Choroid plexus epithelial cell (primary cell): ENCODE results near the gene SEMA4A.
A peak's percentile ranks its signal among the peaks of the same experiment; 100 is the strongest.
"Not testable (repeated sequence)": the region's sequence is repeated elsewhere in the genome, so short reads cannot be mapped to it uniquely, and the experiment has no call there.

Experiments
- DNase-seq: peaks from one replicate; pipeline ENCODE4 v3.0.0-alpha.2; 2010; ENCODE audit warnings: low read depth
- H3K4me3 ChIP-seq: 2 replicates; pipeline ENCODE4 v1.5.1; 2011; ENCODE audit warnings: low read depth, mild to moderate bottlenecking, control low read depth, low read length, moderate library complexity
- TF ChIP-seq, protein P1 (sequence below): conservative IDR thresholded peaks from 2 replicates; pipeline ENCODE4 v1.5.1; 2011; ENCODE audit warnings: low read depth, mild to moderate bottlenecking, control low read depth, inconsistent platforms, low read length, moderate library complexity

SEMA4A gene

DNA sequence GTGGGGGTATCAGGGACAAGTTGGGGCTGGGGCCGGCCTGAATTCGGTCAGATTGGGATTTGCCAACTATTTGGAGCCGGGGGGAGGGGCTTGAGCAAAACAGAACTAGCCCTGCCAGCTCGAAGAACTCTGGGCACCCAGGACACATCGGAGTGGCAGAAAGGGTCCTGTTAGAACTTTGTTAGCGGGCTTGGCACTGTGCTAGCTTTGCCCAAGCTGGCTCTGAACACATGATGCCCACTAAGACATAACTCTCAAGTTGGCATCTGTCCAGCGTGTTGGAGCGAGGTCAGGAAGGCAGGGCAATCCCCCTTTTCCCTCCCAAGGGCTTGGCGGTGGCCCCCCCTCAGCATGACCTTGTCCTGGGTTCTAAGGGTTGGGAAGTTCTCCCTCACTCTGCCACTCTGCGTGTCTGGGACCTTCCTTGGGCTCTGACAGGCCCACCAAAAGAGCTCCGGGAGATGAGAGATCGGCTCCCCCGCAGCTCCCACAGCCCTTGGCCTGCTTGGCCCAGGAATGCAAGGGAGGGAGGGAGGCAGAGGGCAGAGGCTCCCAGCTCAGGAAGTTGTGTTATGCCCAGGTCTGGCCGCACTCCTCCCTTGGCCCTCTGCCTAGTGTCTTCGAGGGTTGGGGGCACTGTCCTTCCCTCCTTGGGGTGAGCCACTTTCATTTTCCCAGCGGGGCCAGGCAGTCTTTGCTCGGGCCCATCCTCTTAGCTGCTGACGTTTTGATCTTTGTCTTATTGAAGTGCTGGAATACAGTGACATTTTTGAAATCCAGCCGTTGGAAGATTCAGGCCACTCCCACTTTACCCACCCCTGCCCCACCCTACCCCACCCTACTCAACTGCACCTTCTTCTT, 37.6 kb upstream of the SEMA4A start:
- peak overlapping the region; percentile 99 for H3K4me3 ChIP-seq
- TF ChIP-seq, protein P1, sequence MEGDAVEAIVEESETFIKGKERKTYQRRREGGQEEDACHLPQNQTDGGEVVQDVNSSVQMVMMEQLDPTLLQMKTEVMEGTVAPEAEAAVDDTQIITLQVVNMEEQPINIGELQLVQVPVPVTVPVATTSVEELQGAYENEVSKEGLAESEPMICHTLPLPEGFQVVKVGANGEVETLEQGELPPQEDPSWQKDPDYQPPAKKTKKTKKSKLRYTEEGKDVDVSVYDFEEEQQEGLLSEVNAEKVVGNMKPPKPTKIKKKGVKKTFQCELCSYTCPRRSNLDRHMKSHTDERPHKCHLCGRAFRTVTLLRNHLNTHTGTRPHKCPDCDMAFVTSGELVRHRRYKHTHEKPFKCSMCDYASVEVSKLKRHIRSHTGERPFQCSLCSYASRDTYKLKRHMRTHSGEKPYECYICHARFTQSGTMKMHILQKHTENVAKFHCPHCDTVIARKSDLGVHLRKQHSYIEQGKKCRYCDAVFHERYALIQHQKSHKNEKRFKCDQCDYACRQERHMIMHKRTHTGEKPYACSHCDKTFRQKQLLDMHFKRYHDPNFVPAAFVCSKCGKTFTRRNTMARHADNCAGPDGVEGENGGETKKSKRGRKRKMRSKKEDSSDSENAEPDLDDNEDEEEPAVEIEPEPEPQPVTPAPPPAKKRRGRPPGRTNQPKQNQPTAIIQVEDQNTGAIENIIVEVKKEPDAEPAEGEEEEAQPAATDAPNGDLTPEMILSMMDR, result no peak
- DNase-seq, result peak; percentile 72

DNA sequence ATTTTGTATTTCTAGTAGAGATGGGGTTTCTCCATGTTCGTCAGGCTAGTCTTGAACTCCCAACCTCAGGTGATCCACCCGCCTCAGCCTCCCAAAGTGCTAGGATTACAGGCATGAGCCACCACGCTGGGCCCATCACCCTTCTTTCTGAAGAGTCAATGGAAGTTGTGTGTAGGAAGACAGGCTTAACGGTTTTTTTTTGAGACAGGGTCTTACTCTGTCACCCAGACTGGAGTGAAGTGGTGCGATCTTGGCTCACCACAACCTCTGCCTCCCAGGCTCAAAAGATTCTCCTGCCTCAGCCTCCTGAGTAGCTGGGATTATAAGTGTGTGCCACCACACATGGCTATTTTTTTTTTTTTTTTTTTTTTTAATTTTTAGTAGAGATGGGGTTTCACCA, 36.7 kb upstream of the SEMA4A start:
- peak overlapping the region; percentile 99 for H3K4me3 ChIP-seq
- not testable (repeated sequence) for DNase-seq

DNA sequence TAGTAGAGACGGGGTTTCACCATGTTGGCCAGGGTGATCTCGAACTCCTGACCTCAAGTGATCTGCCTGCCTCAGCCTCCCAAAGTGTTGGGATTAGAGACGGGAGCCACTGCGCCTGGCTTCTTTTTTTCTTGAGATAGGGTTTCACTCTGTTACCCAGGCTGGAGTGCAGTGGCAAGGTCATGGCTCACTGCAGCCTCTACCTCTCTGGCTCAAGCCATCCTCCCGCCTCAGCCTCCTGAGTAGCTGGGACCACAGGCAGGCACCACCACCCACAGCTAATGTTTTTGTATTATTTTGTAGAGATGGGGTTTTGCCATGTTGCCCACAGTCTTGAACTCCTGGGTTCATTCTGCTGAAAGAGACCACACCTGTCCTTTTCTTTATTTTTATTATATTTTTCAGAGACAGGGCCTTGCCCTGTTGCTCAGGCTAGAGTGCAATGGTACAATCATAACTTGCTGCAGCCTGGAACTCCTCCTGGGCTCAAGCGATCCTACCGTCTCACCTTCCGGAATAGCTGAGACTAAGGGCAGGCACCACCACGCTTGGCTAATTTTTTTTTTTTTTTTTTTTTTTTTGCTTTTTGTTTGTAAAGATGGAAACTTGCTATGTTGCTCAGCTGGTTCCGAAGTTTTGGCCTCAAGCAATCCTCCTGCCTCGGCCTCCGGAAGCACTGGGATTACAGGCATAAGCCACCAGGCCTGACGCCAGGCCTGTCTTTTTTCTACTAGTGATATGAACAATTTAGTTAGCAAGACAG, 35.8 kb upstream of the SEMA4A start:
- TF ChIP-seq, protein P1, result no peak
- DNase-seq, result no peak
- H3K4me3 ChIP-seq, result peak overlapping the region; percentile 11

DNA sequence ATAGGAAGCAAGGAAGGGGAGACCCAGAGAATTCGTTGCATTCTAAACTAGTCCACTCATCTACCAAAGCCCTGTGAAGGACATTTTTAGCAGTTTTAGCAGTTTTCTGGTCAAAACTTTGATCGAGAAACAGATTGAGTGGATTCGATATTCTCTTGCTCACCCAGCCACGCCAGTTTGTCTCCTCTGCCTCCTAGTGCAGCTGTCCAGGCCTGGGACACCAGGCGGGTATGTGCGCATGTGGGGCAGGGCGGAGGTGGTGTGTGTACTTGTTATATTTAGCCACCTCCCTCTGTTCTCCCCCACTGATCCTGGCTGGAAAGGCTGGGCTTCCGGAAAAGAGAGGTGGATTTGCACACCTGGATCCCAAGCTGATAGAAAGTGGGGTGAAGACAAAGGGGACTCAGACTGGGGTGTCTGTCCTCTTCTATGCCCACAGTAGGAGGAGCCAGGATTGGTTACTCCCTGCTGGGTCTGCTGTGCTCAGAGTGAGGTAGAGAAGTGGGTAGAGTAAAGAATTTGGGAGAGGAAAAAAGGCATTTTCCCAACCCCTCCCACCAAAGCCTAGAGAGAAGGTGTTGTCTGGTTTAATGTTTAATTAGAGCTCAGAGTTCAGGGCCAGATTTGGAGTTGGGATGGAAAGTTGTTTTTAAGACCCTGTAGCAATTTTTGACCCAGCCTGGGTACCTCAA, 35.1 kb upstream of the SEMA4A start:
- no peak for DNase-seq
- TF ChIP-seq, protein P1, result no peak
- H3K4me3 ChIP-seq, result peak overlapping the region; percentile 16

DNA sequence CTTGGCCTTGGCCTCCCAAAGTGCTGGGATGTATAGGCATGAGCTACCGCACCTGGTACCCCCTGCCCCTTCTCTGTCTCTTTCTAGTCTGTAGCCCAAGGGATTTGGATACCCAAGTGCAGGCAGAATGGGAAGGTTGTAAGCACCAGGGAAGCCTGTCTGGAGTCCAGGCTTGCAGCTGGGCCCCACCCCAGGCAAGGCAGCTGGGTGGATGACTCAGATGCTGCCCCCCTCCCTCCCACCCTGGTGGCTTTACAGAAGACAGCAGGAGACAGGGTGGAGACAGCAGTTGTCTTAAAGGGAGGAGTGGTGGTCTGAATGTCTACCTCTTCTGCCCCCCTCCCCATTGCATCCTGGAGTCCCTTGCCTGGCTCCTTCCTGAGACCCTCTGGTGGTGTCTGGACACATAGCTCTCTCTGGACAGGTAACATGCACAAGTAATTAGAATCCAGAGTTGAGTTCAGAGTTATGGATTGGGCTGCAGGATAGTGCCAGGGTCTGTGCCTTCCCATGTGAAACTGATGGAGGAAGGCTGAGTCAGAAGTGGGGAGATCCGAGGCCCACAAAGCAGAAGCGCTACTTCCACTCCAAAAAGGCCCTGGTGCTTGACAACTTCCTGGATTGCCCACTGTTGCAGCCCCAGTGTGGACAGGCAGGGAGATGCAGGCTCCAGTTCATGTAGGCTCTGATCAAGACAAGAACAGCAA, 33.7 kb upstream of the SEMA4A start:
- TF ChIP-seq, protein P1, result peak; percentile 13
- peak; percentile 72 for DNase-seq
- no peak overlapping the region for H3K4me3 ChIP-seq

DNA sequence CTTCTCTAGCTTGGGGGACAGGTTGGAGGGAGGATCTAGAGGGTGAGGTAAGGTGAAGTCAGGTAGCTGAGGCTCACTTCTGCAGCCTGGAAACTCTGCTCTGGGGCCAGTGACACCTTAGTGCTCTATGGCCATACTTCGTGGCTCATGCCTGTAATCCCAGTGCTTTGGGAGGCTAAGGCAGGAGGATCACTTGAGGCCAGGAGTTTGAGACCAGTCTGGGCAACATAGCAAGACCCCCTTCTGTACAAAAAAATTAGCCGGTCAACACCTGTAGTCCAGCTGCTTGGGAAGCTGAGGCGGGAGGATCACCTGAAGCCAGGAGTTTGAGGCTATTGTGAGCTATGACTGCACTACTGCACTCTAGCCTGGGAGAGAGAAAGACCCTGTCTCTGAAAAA, 33.1 kb upstream of the SEMA4A start:
- TF ChIP-seq, protein P1, result no peak
- H3K4me3 ChIP-seq, result no peak overlapping the region
- DNase-seq, result no peak

DNA sequence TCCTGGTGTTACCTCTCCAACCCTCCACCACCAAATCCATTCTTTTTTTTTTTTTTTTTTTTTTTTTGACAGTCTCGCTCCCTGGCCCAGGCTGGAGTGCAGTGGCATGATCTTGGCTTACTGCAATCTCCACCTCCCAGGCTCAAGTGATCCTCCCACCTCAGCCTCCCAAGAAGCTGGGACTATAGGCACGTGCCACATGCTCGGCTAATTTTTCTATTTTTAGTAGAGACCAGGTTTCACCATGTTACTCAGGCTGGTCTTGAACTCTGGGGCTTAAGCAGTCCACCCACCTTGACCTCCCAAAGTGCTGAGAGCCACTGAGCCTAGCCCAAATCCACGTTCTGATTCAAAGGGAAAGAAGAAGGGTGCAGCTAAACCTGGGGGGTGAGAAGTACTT, 32.4 kb upstream of the SEMA4A start:
- not testable (repeated sequence) for H3K4me3 ChIP-seq, DNase-seq
